Transverse colon (tissue), 4 donors: ENCODE measurements around the gene ZBTB46. TPM values are rescaled to one million over a fixed set of nuclear protein-coding genes. Genes with fewer than 3 reads are reported as not detected.

Source experiments
- DNase-seq: peaks from one replicate; pipeline ENCODE4 v3.0.0-alpha.2; 2019
- H3K27ac ChIP-seq, 4 donors: fragments of 200-600 bp; sonication (generic); 2 replicates each; pipeline ENCODE4 v1.5.1; 2016 to 2018; ENCODE audit warnings: inconsistent platforms in 4 of 4
- H3K27me3 ChIP-seq: fragments of 200-600 bp; sonication (generic); 2 replicates; pipeline ENCODE4 v1.5.1; 2017; ENCODE audit warnings: inconsistent platforms
- H3K36me3 ChIP-seq, 4 donors: fragments of 200-600 bp; sonication (generic); 2 replicates each; pipeline ENCODE4 v1.5.1; 2017 to 2019; ENCODE audit warnings: inconsistent platforms in 4 of 4
- H3K4me1 ChIP-seq, 4 donors: fragments of 200-600 bp; sonication (generic); 2 replicates each; pipeline ENCODE4 v1.5.1; 2017 to 2020; ENCODE audit warnings: inconsistent platforms in 4 of 4
- H3K4me3 ChIP-seq, 4 donors: fragments of 200-600 bp; sonication (generic); 1 replicate in 1 of 4; 2 replicates in 3 of 4; pipeline versions ENCODE4 v1.5.1 to v1.6.1; 2017 to 2019; ENCODE audit warnings: inconsistent platforms in 4 of 4
- H3K9me3 ChIP-seq, 2 donors: fragments of 200-600 bp; sonication (generic); 2 replicates each; pipeline ENCODE4 v1.5.1; 2017 to 2019; ENCODE audit warnings: inconsistent platforms in 2 of 2
- CTCF ChIP-seq, 5 experiments: fragments of 200-600 bp in 3 of 5; fragments of 450-650 bp in 2 of 5; sonication (generic) in 3 of 5; IDR thresholded peaks; 1 replicate in 2 of 5; 2 replicates in 3 of 5; pipeline ENCODE4 v1.5.1; 2016 to 2017; ENCODE audit warnings: antibody characterized with exemption in 5 of 5, inconsistent platforms in 3 of 5, mild to moderate bottlenecking in 2 of 5, moderate library complexity in 1 of 5
- EP300 ChIP-seq: sonication (generic); formaldehyde crosslinking; IDR thresholded peaks from one replicate; pipeline ENCODE4 v1.6.1; 2017; ENCODE audit warnings: antibody characterized with exemption, low read depth
- POLR2A ChIP-seq: fragments of 450-650 bp; IDR thresholded peaks from one replicate; pipeline ENCODE4 v1.6.1; 2016; ENCODE audit warnings: antibody characterized with exemption, mild to moderate bottlenecking, moderate library complexity
- POLR2AphosphoS5 ChIP-seq, 3 donors: sonication (generic); formaldehyde crosslinking; IDR thresholded peaks; one replicate each; pipeline ENCODE4 v1.6.1; 2016; ENCODE audit warnings: antibody characterized with exemption in 3 of 3
- WGBS, 2 donors: methylation state at CpG; one replicate each; pipeline ENCODE4 v1.1.5; 2018; ENCODE audit warnings: low coverage in 1 of 2; 5-methylcytosine and 5-hydroxymethylcytosine counted together
- in situ Hi-C, 4 donors: fragments of 200-750 bp; cut with MboI; loops; one replicate each; pipeline versions ENCODE4 v1.15.0 to v1.15.1; 2017; ENCODE audit warnings: low sequenced_read_pairs in 3 of 4, low pct_ligation_motif_present in 1 of 4, low pct_unique_long_range_greater_than_20kb in 1 of 4
- intact Hi-C: fragments of 100-400 bp; cut with DNase I; formaldehyde crosslinking; loops from one replicate; pipeline ENCODE4 v1.15.1; 2023; ENCODE audit warnings: low total_unique reads
- total RNA-seq, 4 donors: library from RNA; depleted of rRNA; stranded (reverse); fragments of >200 nt; gene quantifications; one replicate each; pipeline ENCODE4 v1.1.0, GENCODE V29; 2016

ZBTB46 gene
- total RNA-seq, 4 donors from 2014 or later = 2.3 to 6.0 (median 5.3) TPM

DNA sequence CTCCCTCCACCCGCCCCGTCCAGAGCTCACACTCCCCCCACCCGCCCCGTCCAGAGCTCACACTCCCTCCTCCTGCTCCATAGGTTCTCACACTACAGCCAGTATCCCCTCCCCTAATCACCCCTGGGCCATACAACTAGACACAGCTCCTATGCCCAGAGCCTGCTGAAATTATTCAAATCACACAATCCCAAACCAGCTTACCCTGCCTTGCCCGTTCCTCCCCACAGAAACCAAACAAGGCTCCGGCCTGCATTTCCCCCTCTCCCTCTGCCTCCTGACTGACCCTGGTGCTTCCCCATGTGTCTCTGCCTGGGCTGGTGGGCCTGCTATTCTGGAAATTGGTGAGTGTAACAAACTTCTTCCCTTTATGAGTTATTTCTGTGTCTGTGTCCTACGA is 72.9 kb downstream of the ZBTB46 start:
- WGBS, 2 donors = 84% methylated on average over 4 of the region's 7 CpGs; no CpG with 5 or more reads in 1 of the 2 donors
- H3K36me3 ChIP-seq = no peaks in the 10 kb centered on the region
- DNase-seq = no peak
- H3K4me3 ChIP-seq = no peak overlapping the region
- TF ChIP-seq POLR2A (no peak), POLR2AphosphoS5 (IDR thresholded peaks at IDR 0.05) (no peak), CTCF (IDR thresholded peaks at IDR 0.05) (no peak), EP300 (no peak)
- intact Hi-C loops = no loop called here
- no peak overlapping the region for H3K27ac ChIP-seq
- no peaks in the 10 kb centered on the region for H3K27me3 ChIP-seq
- H3K4me1 ChIP-seq = no peaks in the 10 kb centered on the region
- no peaks in the 10 kb centered on the region for H3K9me3 ChIP-seq
- in situ Hi-C loops = no loop called here

- Histone ChIP-seq H3K9me3 (no peaks in the 10 kb centered on the region), H3K4me1 (no peaks in the 10 kb centered on the region), H3K27me3 (no peaks in the 10 kb centered on the region), H3K36me3 (no peaks in the 10 kb centered on the region), H3K4me3 (no peak overlapping the region), H3K27ac (no peak overlapping the region)
- 40 to 63% methylated on average over 6 to 8 of the region's 8 CpGs for WGBS, 2 donors
- intact Hi-C loops = no loop called here
- DNase-seq = no peak
- TF ChIP-seq POLR2A = no peak
- in situ Hi-C loops = no loop called here
Measured at GRCh38 chr20:63756648-63756991, 74.4 kb downstream of the ZBTB46 start.

DNA sequence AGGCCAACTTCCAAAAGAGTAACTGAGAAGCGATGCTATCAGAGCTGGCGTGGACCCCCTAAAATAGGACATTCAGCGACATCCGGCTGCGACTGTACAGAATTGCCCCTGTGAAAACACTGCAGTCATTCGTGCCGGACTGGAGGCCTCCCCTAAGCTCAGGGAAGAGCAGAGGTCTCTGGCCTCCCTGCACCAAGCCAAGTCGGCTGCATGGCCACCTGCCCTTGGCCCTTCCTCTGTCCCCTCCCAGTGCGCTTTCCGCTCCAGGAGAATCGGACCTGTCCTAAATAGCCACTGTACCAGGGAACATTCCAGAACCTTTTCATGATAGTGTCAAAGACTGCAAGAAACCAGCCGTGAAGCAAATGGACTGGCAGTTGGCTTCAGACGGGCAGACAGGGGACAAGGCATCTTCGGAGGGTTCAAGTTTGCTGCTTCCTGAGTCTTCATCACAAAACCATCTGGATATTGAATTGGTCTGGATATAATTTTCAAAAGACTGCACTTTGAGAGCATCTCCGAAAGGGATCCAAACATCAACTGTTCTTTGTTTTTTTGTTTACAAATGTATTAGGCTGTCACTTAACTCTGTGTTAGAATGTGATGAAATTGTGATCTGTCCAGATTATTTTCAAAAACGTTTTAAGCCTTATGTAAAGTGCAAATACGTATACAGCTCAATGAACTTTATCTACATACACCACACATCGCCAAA is 75.0 kb downstream of the ZBTB46 start:
- H3K4me1 ChIP-seq = no peaks in the 10 kb centered on the region
- no peaks in the 10 kb centered on the region for H3K9me3 ChIP-seq
- in situ Hi-C loops (no loop called here), intact Hi-C loops (no loop called here)
- H3K36me3 ChIP-seq = no peaks in the 10 kb centered on the region
- H3K27ac ChIP-seq = no peak overlapping the region
- DNase-seq = no peak
- TF ChIP-seq POLR2AphosphoS5 (IDR thresholded peaks at IDR 0.05) (no peak), CTCF (IDR thresholded peaks at IDR 0.05) (no peak), EP300 (no peak), POLR2A (no peak)
- no peak overlapping the region for H3K4me3 ChIP-seq
- 82% methylated on average over 7 to 18 of the region's 18 CpGs for WGBS, 2 donors
- no peaks in the 10 kb centered on the region for H3K27me3 ChIP-seq

GRCh38 chr20:63754008-63754407 is 77.1 kb downstream of the ZBTB46 start:
- in situ Hi-C loops = no loop called here
- no peak for DNase-seq

More at GRCh38 chr20:63754008-63754407, 77.1 kb downstream of the ZBTB46 start:
- TF ChIP-seq CTCF (IDR thresholded peaks at IDR 0.05) = no peak
- H3K36me3 ChIP-seq = no peaks in the 10 kb centered on the region
- H3K27ac ChIP-seq = no peak overlapping the region
- H3K4me3 ChIP-seq = no peak overlapping the region
- intact Hi-C loops = no loop called here
- H3K9me3 ChIP-seq = no peaks in the 10 kb centered on the region
- no peaks in the 10 kb centered on the region for H3K4me1 ChIP-seq
- WGBS, 2 donors = 81 to 83% methylated on average over 6 to 16 of the region's 16 CpGs
- no peaks in the 10 kb centered on the region for H3K27me3 ChIP-seq
